Thoracic aorta (tissue), 2 donors: Measurements from ENCODE around the gene RAB11FIP3. TPM values are rescaled to one million over a fixed set of nuclear protein-coding genes. Genes with fewer than 3 reads are reported as not detected.

ENCODE experiments used
- ATAC-seq: fragments of 150-250 bp; one replicate; pipeline ENCODE4 v1.8.0; 2017; ENCODE audit warnings: low read depth; ENCODE audit not compliant: insufficient number of reproducible peaks, low FRiP score
- DNase-seq: peaks from one replicate; pipeline ENCODE4 v3.0.0-alpha.2; 2020; ENCODE audit warnings: low spot score
- H3K27ac ChIP-seq, 2 donors: fragments of 200-600 bp; sonication (generic); 1 replicate in 1 of 2; 2 replicates in 1 of 2; pipeline ENCODE4 v1.5.1; 2016; ENCODE audit warnings: mild to moderate bottlenecking in 2 of 2, moderate library complexity in 2 of 2
- H3K27me3 ChIP-seq: fragments of 200-600 bp; sonication (generic); replicated peaks from 2 replicates; pipeline ENCODE4 v1.6.0; 2016; ENCODE audit warnings: mild to moderate bottlenecking; ENCODE audit not compliant: insufficient read depth
- H3K36me3 ChIP-seq: fragments of 200-600 bp; sonication (generic); one replicate; pipeline ENCODE4 v1.5.1; 2016
- H3K4me1 ChIP-seq, 2 donors: fragments of 200-600 bp; sonication (generic); 1 replicate in 1 of 2; 2 replicates in 1 of 2; pipeline versions ENCODE4 v1.5.1 to v1.6.0; 2016; ENCODE audit warnings: low read depth in 2 of 2, mild to moderate bottlenecking in 1 of 2; ENCODE audit not compliant: control insufficient read depth in 1 of 2
- H3K4me3 ChIP-seq: fragments of 200-600 bp; sonication (generic); 2 replicates; pipeline ENCODE4 v1.5.1; 2016; ENCODE audit warnings: mild to moderate bottlenecking
- H3K9me3 ChIP-seq: fragments of 200-600 bp; sonication (generic); 2 replicates; pipeline ENCODE4 v1.5.1; 2016
- total RNA-seq, 2 donors: library from RNA; depleted of rRNA; stranded (reverse); fragments of >200 nt; gene quantifications; one replicate each; pipeline versions ENCODE4 v1.1.0 to v1.2.3, GENCODE V29; 2016
- TF ChIP-seq, protein P1 (sequence below): fragments of 200-600 bp; sonication (generic); IDR thresholded peaks from one replicate; pipeline ENCODE4 v1.5.1; 2019; ENCODE audit warnings: antibody characterized with exemption

Gene RAB11FIP3
- total RNA-seq, 2 donors from 2014 or later, result 70.1 to 71.1 TPM

- TF ChIP-seq, protein P1, sequence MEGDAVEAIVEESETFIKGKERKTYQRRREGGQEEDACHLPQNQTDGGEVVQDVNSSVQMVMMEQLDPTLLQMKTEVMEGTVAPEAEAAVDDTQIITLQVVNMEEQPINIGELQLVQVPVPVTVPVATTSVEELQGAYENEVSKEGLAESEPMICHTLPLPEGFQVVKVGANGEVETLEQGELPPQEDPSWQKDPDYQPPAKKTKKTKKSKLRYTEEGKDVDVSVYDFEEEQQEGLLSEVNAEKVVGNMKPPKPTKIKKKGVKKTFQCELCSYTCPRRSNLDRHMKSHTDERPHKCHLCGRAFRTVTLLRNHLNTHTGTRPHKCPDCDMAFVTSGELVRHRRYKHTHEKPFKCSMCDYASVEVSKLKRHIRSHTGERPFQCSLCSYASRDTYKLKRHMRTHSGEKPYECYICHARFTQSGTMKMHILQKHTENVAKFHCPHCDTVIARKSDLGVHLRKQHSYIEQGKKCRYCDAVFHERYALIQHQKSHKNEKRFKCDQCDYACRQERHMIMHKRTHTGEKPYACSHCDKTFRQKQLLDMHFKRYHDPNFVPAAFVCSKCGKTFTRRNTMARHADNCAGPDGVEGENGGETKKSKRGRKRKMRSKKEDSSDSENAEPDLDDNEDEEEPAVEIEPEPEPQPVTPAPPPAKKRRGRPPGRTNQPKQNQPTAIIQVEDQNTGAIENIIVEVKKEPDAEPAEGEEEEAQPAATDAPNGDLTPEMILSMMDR, result no peak
- Histone ChIP-seq H3K4me3 (no peak overlapping the region), H3K9me3 (no peaks in the 10 kb centered on the region), H3K27me3 (no peaks in the 10 kb centered on the region), H3K27ac (no peak overlapping the region), H3K36me3 (peaks cover 15% of the 10 kb centered on the region), H3K4me1 (no peaks in the 10 kb centered on the region)
- DNase-seq, result no peak
- no peak for ATAC-seq
These were observed 89.9 kb downstream of the RAB11FIP3 start for GRCh38 chr16:515175-515938.

DNA sequence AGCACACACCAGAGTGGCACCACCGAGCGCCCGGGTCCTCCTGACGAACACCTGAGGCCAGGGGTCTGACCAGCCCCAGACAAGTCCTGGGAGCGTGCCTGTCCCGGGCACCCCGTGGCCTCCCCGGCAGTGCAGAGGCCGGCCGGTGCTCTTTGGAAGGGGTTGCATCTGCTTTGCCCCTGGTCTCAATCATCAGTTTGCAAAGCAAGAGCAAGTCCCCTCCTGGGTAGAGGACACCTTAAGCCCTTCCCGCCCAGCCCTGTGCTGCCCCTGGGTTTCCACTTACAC, 90.4 kb downstream of the RAB11FIP3 start:
- TF ChIP-seq, protein P1, result no peak
- DNase-seq (no peak), ATAC-seq (no peak)
- no peaks in the 10 kb centered on the region for H3K9me3 ChIP-seq
- peaks cover 20% of the 10 kb centered on the region for H3K36me3 ChIP-seq
- H3K4me3 ChIP-seq, result no peak overlapping the region
- no peak overlapping the region for H3K27ac ChIP-seq
- no peaks in the 10 kb centered on the region for H3K4me1 ChIP-seq
- H3K27me3 ChIP-seq, result no peaks in the 10 kb centered on the region

DNA sequence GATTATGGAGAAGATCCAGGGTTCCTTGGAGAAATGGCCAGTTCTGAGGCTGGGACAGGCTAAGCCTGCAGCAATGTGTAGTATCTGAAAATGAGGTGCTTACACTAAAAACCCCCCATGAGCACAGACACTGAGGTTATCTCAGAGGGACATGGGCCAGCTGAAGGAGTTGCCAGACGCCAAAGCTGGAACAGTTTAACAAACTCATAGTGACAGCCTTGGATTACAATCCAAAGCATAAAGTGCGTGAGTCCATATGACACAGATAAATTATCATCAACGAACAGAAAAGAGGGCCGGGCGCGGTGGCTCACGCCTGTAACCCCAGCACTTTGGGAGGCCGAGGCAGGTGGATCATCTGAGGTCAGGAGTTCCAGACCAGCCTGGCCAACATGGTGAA, 90.9 kb downstream of the RAB11FIP3 start:
- DNase-seq (no peak), ATAC-seq (no peak)
- TF ChIP-seq, protein P1, result no peak
- Histone ChIP-seq H3K4me3 (no peak overlapping the region), H3K4me1 (no peaks in the 10 kb centered on the region), H3K36me3 (peaks cover 20% of the 10 kb centered on the region), H3K27ac (no peak overlapping the region), H3K9me3 (no peaks in the 10 kb centered on the region), H3K27me3 (no peaks in the 10 kb centered on the region)

DNA sequence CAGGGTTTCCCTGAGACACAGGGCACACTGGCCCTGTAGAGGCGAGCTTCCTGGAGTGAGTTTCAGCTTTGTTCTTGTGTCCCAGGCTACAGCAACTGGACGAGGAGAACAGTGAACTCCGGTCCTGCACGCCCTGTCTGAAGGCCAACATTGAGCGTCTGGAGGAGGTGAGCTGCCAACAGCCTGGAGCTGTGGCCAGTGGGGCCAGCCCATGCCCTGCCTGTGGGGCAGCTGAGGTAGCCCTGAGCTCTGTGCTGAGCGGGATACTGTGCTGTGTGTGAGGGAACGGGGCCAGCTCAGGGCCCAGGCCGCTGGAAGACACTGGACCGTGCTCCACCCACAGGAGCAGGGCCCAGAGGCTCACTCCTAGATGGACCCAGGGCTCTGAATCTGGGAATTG, 93.4 kb downstream of the RAB11FIP3 start:
- Histone ChIP-seq H3K36me3 (peaks cover 20% of the 10 kb centered on the region), H3K27me3 (no peaks in the 10 kb centered on the region)
- no peak for ATAC-seq

GRCh38 chr16:519425-519824, 94.0 kb downstream of the RAB11FIP3 start:
- no peaks in the 10 kb centered on the region for H3K9me3 ChIP-seq
- no peak for DNase-seq
- H3K4me1 ChIP-seq, result no peaks in the 10 kb centered on the region
- no peak overlapping the region for H3K27ac ChIP-seq
- TF ChIP-seq, protein P1, result no peak
- peaks cover 20% of the 10 kb centered on the region for H3K36me3 ChIP-seq
- H3K27me3 ChIP-seq, result no peaks in the 10 kb centered on the region
- no peak overlapping the region for H3K4me3 ChIP-seq
- no peak for ATAC-seq

More for the DNA sequence above, 93.4 kb downstream of the RAB11FIP3 start:
- Histone ChIP-seq H3K27ac (no peak overlapping the region), H3K4me1 (no peaks in the 10 kb centered on the region), H3K9me3 (no peaks in the 10 kb centered on the region), H3K4me3 (no peak overlapping the region)
- DNase-seq, result no peak
- TF ChIP-seq, protein P1, result no peak
